SK-N-SH (cell line): ENCODE data around the gene PEX26. TPM values are rescaled to one million over a fixed set of nuclear protein-coding genes. Genes with fewer than 3 reads are reported as not detected.
A peak's percentile ranks its signal among the peaks of the same experiment; 100 is the strongest.

ENCODE experiments used
- CTCF ChIA-PET: fragments of 300-600, 350-600 bp; formaldehyde crosslinking; extraction: SDS; loops from one replicate; lab custom pipeline; 2021; lab: Yijun Ruan, JAX
- POLR2A ChIA-PET: fragments of 350-600 bp; sonication (Branson Sonifier 250); formaldehyde crosslinking; extraction: SDS; loops from one replicate; lab custom pipeline; 2020; ENCODE audit warnings: antibody characterized with exemption, inconsistent platforms; lab: Yijun Ruan, JAX
- DNase-seq: peaks from one replicate; pipeline ENCODE4 v3.0.0; 2012
- H2AFZ ChIP-seq: fragments of 200-600 bp; sonication (generic); 2 replicates; pipeline ENCODE4 v1.8.1; 2016; ENCODE audit warnings: antibody characterized with exemption, mild to moderate bottlenecking, low read depth
- H3F3A ChIP-seq: fragments of 200-600 bp; sonication (generic); replicated peaks from 2 replicates; pipeline ENCODE3; 2016; ENCODE audit warnings: antibody characterized with exemption, mild to moderate bottlenecking; ENCODE audit not compliant: insufficient read depth
- H3K27ac ChIP-seq, 2 experiments: fragments of 200-500 bp in 1 of 2; fragments of 200-600 bp in 1 of 2; sonication (Bioruptor generic) in 1 of 2; sonication (generic), shearing (Covaris generic) in 1 of 2; 2 replicates each; pipeline versions ENCODE4 v1.5.1 to v1.6.1; 2014 to 2016; ENCODE audit warnings: low read depth in 2 of 2, inconsistent platforms in 1 of 2, low read length in 1 of 2, mild to moderate bottlenecking in 1 of 2, mixed read lengths in 1 of 2
- H3K27me3 ChIP-seq: fragments of 200-600 bp; sonication (generic), shearing (Covaris generic); 2 replicates; pipeline ENCODE4 v1.6.1; 2016; ENCODE audit warnings: mixed run types; ENCODE audit not compliant: insufficient read depth
- H3K36me3 ChIP-seq, 2 experiments: fragments of 200-500 bp in 1 of 2; fragments of 200-600 bp in 1 of 2; sonication (Bioruptor generic) in 1 of 2; sonication (generic) in 1 of 2; replicated peaks in 1 of 2; 2 replicates each; pipeline versions ENCODE3 to v1.5.1; 2014 to 2016; ENCODE audit warnings: low read length in 1 of 2, mild to moderate bottlenecking in 1 of 2; ENCODE audit not compliant: insufficient read depth in 2 of 2, control insufficient read depth in 1 of 2
- H3K4me1 ChIP-seq, 2 experiments: fragments of 200-500 bp in 1 of 2; fragments of 200-600 bp in 1 of 2; sonication (Bioruptor generic) in 1 of 2; sonication (generic), shearing (Covaris generic) in 1 of 2; 2 replicates each; pipeline versions ENCODE4 v1.5.1 to v1.6.1; 2014 to 2016; ENCODE audit warnings: low read depth in 1 of 2, low read length in 1 of 2, mixed run types in 1 of 2; ENCODE audit not compliant: insufficient read depth in 2 of 2, control insufficient read depth in 1 of 2
- H3K4me2 ChIP-seq: fragments of 200-600 bp; sonication (generic), shearing (Covaris generic); 2 replicates; pipeline ENCODE4 v1.6.1; 2017; ENCODE audit warnings: mixed run types
- H3K4me3 ChIP-seq, 2 experiments: fragments of 200-500 bp in 1 of 2; fragments of 200-600 bp in 1 of 2; sonication (Bioruptor generic) in 1 of 2; sonication (generic), shearing (Covaris generic) in 1 of 2; 2 replicates each; pipeline versions ENCODE4 v1.5.1 to v1.8.1; 2014 to 2016; ENCODE audit warnings: low read depth in 2 of 2, inconsistent platforms in 1 of 2, low read length in 1 of 2, mild to moderate bottlenecking in 1 of 2, mixed read lengths in 1 of 2, moderate library complexity in 1 of 2
- H3K79me2 ChIP-seq: fragments of 200-600 bp; sonication (generic); 2 replicates; pipeline ENCODE4 v1.8.1; 2017; ENCODE audit warnings: mild to moderate bottlenecking; ENCODE audit not compliant: insufficient read depth
- H3K9ac ChIP-seq: fragments of 200-600 bp; sonication (generic); 2 replicates; pipeline ENCODE4 v1.6.1; 2017; ENCODE audit warnings: mixed run types
- H3K9me2 ChIP-seq: fragments of 200-600 bp; sonication (generic); 2 replicates; pipeline ENCODE4 v1.6.1; 2017; ENCODE audit warnings: mixed run types
- H3K9me3 ChIP-seq: fragments of 200-600 bp; sonication (generic); 2 replicates; pipeline ENCODE4 v1.6.1; 2017; ENCODE audit warnings: mixed run types, mild to moderate bottlenecking, moderate library complexity
- H4K20me1 ChIP-seq: fragments of 200-600 bp; sonication (generic); 2 replicates; pipeline ENCODE4 v1.6.1; 2017; ENCODE audit warnings: mild to moderate bottlenecking, mixed run types; ENCODE audit not compliant: insufficient read depth
- CTCF ChIP-seq: fragments of 200-600 bp; sonication (generic); IDR thresholded peaks from 2 replicates; pipeline ENCODE4 v1.6.1; 2017; ENCODE audit warnings: antibody characterized with exemption, mild to moderate bottlenecking, moderate library complexity
- ELF1 ChIP-seq: IDR thresholded peaks from 2 replicates; pipeline ENCODE4 v1.4.0; 2012
- EP300 ChIP-seq, 2 experiments: IDR thresholded peaks; 2 replicates each; pipeline versions ENCODE4 v1.4.0 to v1.6.1; 2012; ENCODE audit warnings: borderline replicate concordance in 1 of 2, low read depth in 1 of 2, low read length in 1 of 2
- EZH2phosphoT487 ChIP-seq: fragments of 200-600 bp; sonication (generic); IDR thresholded peaks from 2 replicates; pipeline ENCODE4 v1.6.1; 2017; ENCODE audit warnings: low read depth, mixed run types, mild to moderate bottlenecking, antibody characterized with exemption, moderate library complexity, borderline replicate concordance
- FOSL2 ChIP-seq: IDR thresholded peaks from 2 replicates; pipeline ENCODE4 v1.4.0; 2012; ENCODE audit warnings: low read depth, mild to moderate bottlenecking, moderate library complexity, borderline replicate concordance
- FOXJ3 ChIP-seq: sonication (generic); formaldehyde crosslinking; IDR thresholded peaks from 2 replicates; pipeline ENCODE4 v1.5.1; 2020; ENCODE audit warnings: mild to moderate bottlenecking, missing genetic modification reagents
- GABPA ChIP-seq: IDR thresholded peaks from 2 replicates; pipeline ENCODE4 v1.4.0; 2012; ENCODE audit warnings: low read depth, mild to moderate bottlenecking
- GATA2 ChIP-seq: sonication (generic); formaldehyde crosslinking; IDR thresholded peaks from 2 replicates; pipeline ENCODE4 v1.5.0; 2020; ENCODE audit warnings: mild to moderate bottlenecking, missing genetic modification reagents
- IRF3 ChIP-seq: fragments of 150-350 bp; IDR thresholded peaks from 2 replicates; pipeline ENCODE4 v1.6.1; 2016; ENCODE audit warnings: mild to moderate bottlenecking, low read depth, low read length
- JUND ChIP-seq: IDR thresholded peaks from 2 replicates; pipeline ENCODE4 v1.4.0; 2012
- MEF2A ChIP-seq: IDR thresholded peaks from 2 replicates; pipeline ENCODE4 v1.4.0; 2012; ENCODE audit warnings: low read depth, borderline replicate concordance
- MXI1 ChIP-seq: IDR thresholded peaks from 2 replicates; pipeline ENCODE4 v1.6.1; 2012; ENCODE audit warnings: mild to moderate bottlenecking, low read depth, low read length, improper control_type of control experiment
- NFIC ChIP-seq: IDR thresholded peaks from 2 replicates; pipeline ENCODE4 v1.4.0; 2012; ENCODE audit warnings: borderline replicate concordance
- NRF1 ChIP-seq: IDR thresholded peaks from 2 replicates; pipeline ENCODE4 v1.6.1; 2012; ENCODE audit warnings: low read depth, mild to moderate bottlenecking, low read length
- RAD21 ChIP-seq: IDR thresholded peaks from 2 replicates; pipeline ENCODE4 v1.6.1; 2012; ENCODE audit warnings: mild to moderate bottlenecking, low read length
- RCOR1 ChIP-seq: fragments of 150-350 bp; IDR thresholded peaks from 2 replicates; pipeline ENCODE4 v1.6.1; 2017; ENCODE audit warnings: antibody characterized with exemption, low read length
- RXRA ChIP-seq: IDR thresholded peaks from 2 replicates; pipeline ENCODE4 v1.4.0; 2012; ENCODE audit warnings: low read depth, mild to moderate bottlenecking, borderline replicate concordance
- SIN3A ChIP-seq: IDR thresholded peaks from 2 replicates; pipeline ENCODE4 v1.6.1; 2012; ENCODE audit warnings: low read depth, mild to moderate bottlenecking, low read length, moderate library complexity, borderline replicate concordance
- SMC3 ChIP-seq: IDR thresholded peaks from 2 replicates; pipeline ENCODE4 v1.6.1; 2012; ENCODE audit warnings: low read depth, low read length, improper control_type of control experiment
- TAF1 ChIP-seq: IDR thresholded peaks from 2 replicates; pipeline ENCODE4 v1.6.1; 2012; ENCODE audit warnings: low read depth, mild to moderate bottlenecking, low read length, moderate library complexity, borderline replicate concordance
- TCF12 ChIP-seq: IDR thresholded peaks from 2 replicates; pipeline ENCODE4 v1.4.0; 2012
- TEAD4 ChIP-seq: IDR thresholded peaks from 2 replicates; pipeline ENCODE4 v1.4.0; 2012; ENCODE audit warnings: mild to moderate bottlenecking, borderline replicate concordance; ENCODE audit not compliant: insufficient read depth
- USF2 ChIP-seq: fragments of 150-350 bp; IDR thresholded peaks from 2 replicates; pipeline ENCODE4 v1.6.1; 2017; ENCODE audit warnings: antibody characterized with exemption, low read length, low read depth, borderline replicate concordance
- WGBS: methylation state at CpG from one replicate; pipeline ENCODE4 v1.1.6; 2017; ENCODE audit warnings: low lambda C conversion rate; 5-methylcytosine and 5-hydroxymethylcytosine counted together
- polyA plus RNA-seq, 3 experiments: library from polyadenylated mRNA; depleted of rRNA; stranded (reverse); fragments of >200 nt; gene quantifications; 2 replicates each; pipeline ENCODE4 v1.2.3, GENCODE V29; 2012
- TF ChIP-seq, protein P1 (sequence below): IDR thresholded peaks from 2 replicates; pipeline ENCODE4 v1.4.0; 2012; ENCODE audit warnings: low read depth, borderline replicate concordance
- TF ChIP-seq, protein P2 (sequence below): IDR thresholded peaks from 2 replicates; pipeline ENCODE4 v1.4.0; 2012; ENCODE audit warnings: low read depth
- TF ChIP-seq, protein P3 (sequence below): IDR thresholded peaks from 2 replicates; pipeline ENCODE4 v1.4.0; 2012; ENCODE audit warnings: low read depth, borderline replicate concordance

The PEX26 gene
- polyA plus RNA-seq, 1 of the 3 experiments (the other 2 are of a cell fraction) = 13.0 TPM

DNA sequence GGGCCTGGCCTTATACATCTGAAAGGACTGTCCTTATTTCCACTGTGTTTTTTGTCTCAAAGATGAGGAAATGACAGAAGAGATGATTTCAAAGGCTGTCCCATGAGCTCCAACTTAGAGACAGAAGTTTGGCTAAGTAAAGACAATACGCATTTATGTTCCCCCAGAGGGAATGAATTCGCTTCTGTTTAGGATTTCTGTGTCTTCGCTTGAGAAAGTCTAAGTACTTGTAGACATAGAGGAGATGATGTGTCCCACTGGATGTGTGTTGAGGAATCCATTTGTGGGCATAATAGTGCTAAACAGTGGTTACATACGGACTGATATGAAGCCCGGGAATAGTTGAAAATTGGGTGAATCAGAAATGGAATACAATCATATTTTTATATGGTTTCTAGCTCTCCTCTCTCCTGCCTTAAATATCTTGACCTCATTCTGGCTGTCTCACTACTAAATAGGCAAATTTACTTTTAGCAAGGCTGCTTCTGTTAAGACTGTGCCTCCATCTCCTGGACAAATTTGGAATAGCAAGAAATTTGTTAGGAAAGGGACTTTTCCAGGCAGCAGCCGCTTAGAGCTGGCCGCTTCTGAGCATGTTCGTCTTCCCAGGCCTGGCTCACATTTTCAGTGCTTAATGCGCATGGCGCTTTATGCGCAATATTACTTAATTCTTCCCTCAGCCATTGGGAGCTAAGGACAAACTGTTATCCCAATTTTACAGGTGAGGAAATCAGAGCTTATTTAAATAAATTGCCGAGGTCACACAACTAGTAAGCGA, 1.9 kb upstream of the PEX26 start:
- peak overlapping the region; percentile 99 for H3K4me2 ChIP-seq

More for the DNA sequence above, 1.9 kb upstream of the PEX26 start:
- peak overlapping the region; percentile 79; the same call in 1 of the 2 replicates for H2AFZ ChIP-seq
- H3K27me3 ChIP-seq = no peaks in the 10 kb centered on the region
- H3K27ac ChIP-seq = peak overlapping the region; percentile 58 to 64
- H3K9ac ChIP-seq = 0 out of 2 replicates have a peak overlapping the region, but pooled peaks have one; percentile 88
- ChIA-PET POLR2A (interaction anchor here (1.0 to 1.1 kb wide), 2 partner anchors 52 to 172 kb away, joined by 3 read pairs; no protein-coding TSS in a partner anchor), CTCF (interaction anchor here (0.6 to 9.7 kb wide), 82 partner anchors 10 to 518 kb away, joined by 3 to 186 read pairs (median 5); partner anchors contain the start of genes MICAL3 and TUBA8)
- WGBS = 27% methylated on average over 13 of the region's 13 CpGs
- TF ChIP-seq NFIC = no peak
- peak; percentile 100 for TF ChIP-seq RAD21
- TF ChIP-seq ELF1 = no peak
- no peak for TF ChIP-seq RCOR1
- TF ChIP-seq SIN3A = no peak
- no peak for TF ChIP-seq USF2
- TF ChIP-seq TAF1 = no peak
- peak; percentile 97 for TF ChIP-seq SMC3
- TF ChIP-seq, protein P1, sequence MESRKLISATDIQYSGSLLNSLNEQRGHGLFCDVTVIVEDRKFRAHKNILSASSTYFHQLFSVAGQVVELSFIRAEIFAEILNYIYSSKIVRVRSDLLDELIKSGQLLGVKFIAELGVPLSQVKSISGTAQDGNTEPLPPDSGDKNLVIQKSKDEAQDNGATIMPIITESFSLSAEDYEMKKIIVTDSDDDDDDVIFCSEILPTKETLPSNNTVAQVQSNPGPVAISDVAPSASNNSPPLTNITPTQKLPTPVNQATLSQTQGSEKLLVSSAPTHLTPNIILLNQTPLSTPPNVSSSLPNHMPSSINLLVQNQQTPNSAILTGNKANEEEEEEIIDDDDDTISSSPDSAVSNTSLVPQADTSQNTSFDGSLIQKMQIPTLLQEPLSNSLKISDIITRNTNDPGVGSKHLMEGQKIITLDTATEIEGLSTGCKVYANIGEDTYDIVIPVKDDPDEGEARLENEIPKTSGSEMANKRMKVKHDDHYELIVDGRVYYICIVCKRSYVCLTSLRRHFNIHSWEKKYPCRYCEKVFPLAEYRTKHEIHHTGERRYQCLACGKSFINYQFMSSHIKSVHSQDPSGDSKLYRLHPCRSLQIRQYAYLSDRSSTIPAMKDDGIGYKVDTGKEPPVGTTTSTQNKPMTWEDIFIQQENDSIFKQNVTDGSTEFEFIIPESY = no peak
- no peak for TF ChIP-seq EP300 (IDR thresholded peaks at IDR 0.05; ENCODE audit: borderline replicate concordance in 1 of 2, low read depth in 1 of 2, low read length in 1 of 2)
- TF ChIP-seq RXRA = no peak
- TF ChIP-seq FOSL2 = no peak
- TF ChIP-seq, protein P2, sequence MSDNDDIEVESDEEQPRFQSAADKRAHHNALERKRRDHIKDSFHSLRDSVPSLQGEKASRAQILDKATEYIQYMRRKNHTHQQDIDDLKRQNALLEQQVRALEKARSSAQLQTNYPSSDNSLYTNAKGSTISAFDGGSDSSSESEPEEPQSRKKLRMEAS = no peak
- TF ChIP-seq TEAD4 = no peak
- no peak for TF ChIP-seq JUND
- peak; percentile 92 for TF ChIP-seq CTCF
- no peak for TF ChIP-seq GATA2
- no peak for TF ChIP-seq EZH2phosphoT487
- 0 out of 2 replicates have a peak, but pooled peaks have one; percentile 5 for TF ChIP-seq TCF12
- peak; percentile 56 for TF ChIP-seq NRF1
- TF ChIP-seq, protein P3, sequence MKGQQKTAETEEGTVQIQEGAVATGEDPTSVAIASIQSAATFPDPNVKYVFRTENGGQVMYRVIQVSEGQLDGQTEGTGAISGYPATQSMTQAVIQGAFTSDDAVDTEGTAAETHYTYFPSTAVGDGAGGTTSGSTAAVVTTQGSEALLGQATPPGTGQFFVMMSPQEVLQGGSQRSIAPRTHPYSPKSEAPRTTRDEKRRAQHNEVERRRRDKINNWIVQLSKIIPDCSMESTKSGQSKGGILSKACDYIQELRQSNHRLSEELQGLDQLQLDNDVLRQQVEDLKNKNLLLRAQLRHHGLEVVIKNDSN = no peak
- TF ChIP-seq IRF3 = no peak
- TF ChIP-seq MEF2A = no peak
- TF ChIP-seq MXI1 = peak; percentile 63; the same call in 1 of the 2 replicates
- TF ChIP-seq FOXJ3 (CRISPR knock-in tag) = no peak
- TF ChIP-seq GABPA = no peak
- TF ChIP-seq, all 33 proteins: peak for 6
- peak; percentile 72 for DNase-seq
- peaks cover 7% of the 10 kb centered on the region for H3F3A ChIP-seq
- no peaks in the 10 kb centered on the region for H4K20me1 ChIP-seq
- H3K36me3 ChIP-seq = peaks cover 9 to 10% of the 10 kb centered on the region in 2 experiments
- peak overlapping the region; percentile 1 to 26; a peak in 1 of 4 replicates for H3K4me3 ChIP-seq
- H3K9me3 ChIP-seq = no peaks in the 10 kb centered on the region
- H3K4me1 ChIP-seq = peaks cover 14 to 23% of the 10 kb centered on the region in 2 experiments
- no peaks in the 10 kb centered on the region for H3K9me2 ChIP-seq
- peaks cover 38% of the 10 kb centered on the region for H3K79me2 ChIP-seq
